ENCODE measurements around the gene OR5A1. TPM values are rescaled to one million over a fixed set of nuclear protein-coding genes. Genes with fewer than 3 reads are reported as not detected.

The OR5A1 gene
- total RNA-seq, 3 donors from 2014 or later (not counting 1 experiment from before 2014, with no cell fraction given): not detected

GRCh38 chr11:59417023-59417422, 19.2 kb upstream of the OR5A1 start:
- H3K27ac ChIP-seq (ENCODE audit: low read length): no peak overlapping the region
- no peaks in the 10 kb centered on the region for H3K9me3 ChIP-seq (ENCODE audit: control insufficient read depth, insufficient read depth, low read length)
- H3K4me3 Mint-ChIP-seq: no peak overlapping the region
- no peaks in the 10 kb centered on the region for H3K9me3 Mint-ChIP-seq
- H3K27me3 ChIP-seq (ENCODE audit: control insufficient read depth, insufficient read depth, low read length): no peaks in the 10 kb centered on the region
- no peak for DNase-seq
- no peak for TF ChIP-seq CTCF (IDR thresholded peaks at IDR 0.05)
- no peak for ATAC-seq
- no peak overlapping the region for H3K27ac Mint-ChIP-seq
- peaks cover 6% of the 10 kb centered on the region in 2 donors for H3K4me1 Mint-ChIP-seq
- WGBS (ENCODE audit: insufficient coverage): 7% methylated on average over 5 of the region's 5 CpGs
- H3K4me1 ChIP-seq (ENCODE audit: control insufficient read depth, insufficient read depth, low read length): no peaks in the 10 kb centered on the region
- H3K4me3 ChIP-seq (ENCODE audit: low read length): no peak overlapping the region
- intact Hi-C loops (cut with micrococcal nuclease): no loop called here
- peaks cover 6 to 14% of the 10 kb centered on the region in 2 donors for H3K27me3 Mint-ChIP-seq (ENCODE audit: low read depth in 2 of 2)
- no peaks in the 10 kb centered on the region for H3K36me3 Mint-ChIP-seq
- no peaks in the 10 kb centered on the region for H3K36me3 ChIP-seq (ENCODE audit: control insufficient read depth, insufficient read depth, low read length)

- H3K36me3 ChIP-seq (ENCODE audit: control insufficient read depth, insufficient read depth, low read length): no peaks in the 10 kb centered on the region
- no peak for TF ChIP-seq CTCF (IDR thresholded peaks at IDR 0.05)
- no peak for ATAC-seq
- no peak overlapping the region for H3K27ac ChIP-seq (ENCODE audit: low read length)
- no peaks in the 10 kb centered on the region for H3K27me3 ChIP-seq (ENCODE audit: control insufficient read depth, insufficient read depth, low read length)
- H3K4me1 Mint-ChIP-seq: peaks cover 6% of the 10 kb centered on the region in 2 donors
- no peak for DNase-seq
- intact Hi-C loops (cut with micrococcal nuclease): no loop called here
- peaks cover 6 to 17% of the 10 kb centered on the region in 2 donors for H3K27me3 Mint-ChIP-seq (ENCODE audit: low read depth in 2 of 2)
- no peaks in the 10 kb centered on the region for H3K9me3 Mint-ChIP-seq
- WGBS (ENCODE audit: insufficient coverage): 94% methylated on average over 2 of the region's 2 CpGs
- no peaks in the 10 kb centered on the region for H3K4me1 ChIP-seq (ENCODE audit: control insufficient read depth, insufficient read depth, low read length)
- H3K27ac Mint-ChIP-seq: no peak overlapping the region
- no peaks in the 10 kb centered on the region for H3K9me3 ChIP-seq (ENCODE audit: control insufficient read depth, insufficient read depth, low read length)
- H3K4me3 Mint-ChIP-seq: no peak overlapping the region
- no peaks in the 10 kb centered on the region for H3K36me3 Mint-ChIP-seq
- H3K4me3 ChIP-seq (ENCODE audit: low read length): no peak overlapping the region
Observed at GRCh38 chr11:59418156-59418555, 18.1 kb upstream of the OR5A1 start.

GRCh38 chr11:59423835-59424234, 12.4 kb upstream of the OR5A1 start:
- no peak for TF ChIP-seq CTCF (IDR thresholded peaks at IDR 0.05)
- DNase-seq (no peak), ATAC-seq (no peak)
- 78% methylated on average over 2 of the region's 2 CpGs for WGBS (ENCODE audit: insufficient coverage)
- H3K4me3 ChIP-seq (ENCODE audit: low read length): no peak overlapping the region
- Mint-ChIP-seq H3K27ac (no peak overlapping the region), H3K36me3 (no peaks in the 10 kb centered on the region), H3K4me3 (no peak overlapping the region), H3K9me3 (no peaks in the 10 kb centered on the region), H3K4me1 (no peaks in the 10 kb centered on the region), H3K27me3 (ENCODE audit: low read depth in 2 of 2) (peaks cover 5 to 19% of the 10 kb centered on the region in 2 donors)
- intact Hi-C loops (cut with micrococcal nuclease): no loop called here
- no peaks in the 10 kb centered on the region for H3K9me3 ChIP-seq (ENCODE audit: control insufficient read depth, insufficient read depth, low read length)
- H3K27ac ChIP-seq (ENCODE audit: low read length): no peak overlapping the region
- H3K27me3 ChIP-seq (ENCODE audit: control insufficient read depth, insufficient read depth, low read length): no peaks in the 10 kb centered on the region
- no peaks in the 10 kb centered on the region for H3K4me1 ChIP-seq (ENCODE audit: control insufficient read depth, insufficient read depth, low read length)
- H3K36me3 ChIP-seq (ENCODE audit: control insufficient read depth, insufficient read depth, low read length): no peaks in the 10 kb centered on the region

GRCh38 chr11:59425131-59425530, 11.1 kb upstream of the OR5A1 start:
- intact Hi-C loops (cut with micrococcal nuclease): no loop called here
- 84% methylated on average over 4 of the region's 4 CpGs for WGBS (ENCODE audit: insufficient coverage)
- Histone ChIP-seq H3K36me3 (ENCODE audit: control insufficient read depth, insufficient read depth, low read length) (no peaks in the 10 kb centered on the region), H3K9me3 (ENCODE audit: control insufficient read depth, insufficient read depth, low read length) (no peaks in the 10 kb centered on the region), H3K4me1 (ENCODE audit: control insufficient read depth, insufficient read depth, low read length) (no peaks in the 10 kb centered on the region), H3K4me3 (ENCODE audit: low read length) (no peak overlapping the region), H3K27me3 (ENCODE audit: control insufficient read depth, insufficient read depth, low read length) (no peaks in the 10 kb centered on the region), H3K27ac (ENCODE audit: low read length) (no peak overlapping the region)
- Mint-ChIP-seq H3K27me3 (ENCODE audit: low read depth in 2 of 2) (peaks cover 7 to 19% of the 10 kb centered on the region in 2 donors), H3K36me3 (no peaks in the 10 kb centered on the region), H3K4me1 (no peaks in the 10 kb centered on the region), H3K4me3 (no peak overlapping the region), H3K27ac (no peak overlapping the region), H3K9me3 (no peaks in the 10 kb centered on the region)
- ATAC-seq (no peak), DNase-seq (no peak)
- TF ChIP-seq CTCF (IDR thresholded peaks at IDR 0.05): no peak
